DMS114 treated with DMSO at 0.1 percent for 48 hours (cell line): ENCODE results near the gene FAM209A.
"Not testable (repeated sequence)": the region's sequence is repeated elsewhere in the genome, so short reads cannot be mapped to it uniquely, and the experiment has no call there.

Source experiments
- DNase-seq: peaks from one replicate; lab custom pipeline; 2025; ENCODE audit not compliant: unreplicated experiment; lab: John Stamatoyannopoulos, UW

Gene FAM209A

DNA sequence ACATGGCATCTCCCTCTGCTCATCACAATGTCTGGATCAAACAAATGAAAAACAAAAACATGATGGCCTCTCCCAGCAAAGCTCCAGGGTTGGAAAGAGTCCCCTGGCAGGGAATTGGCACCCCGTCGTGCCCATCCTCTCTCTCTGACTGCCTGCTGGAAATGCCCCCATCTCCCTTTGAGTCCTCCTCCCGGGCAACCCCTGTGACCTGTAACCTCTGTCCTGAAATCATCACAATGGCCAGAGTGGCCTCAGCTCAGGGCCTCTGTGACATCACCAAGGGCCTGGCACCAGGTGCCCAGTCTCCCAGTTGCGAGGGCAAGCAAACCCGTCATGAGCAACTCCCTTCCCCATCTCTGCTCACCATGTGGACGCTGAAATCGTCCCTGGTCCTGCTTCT, at the start of gene FAM209A:
FAM209A (plus strand) TSS at position 301 of the 400 bp plus-strand sequence; CDS start at position 366, 65 bp downstream.
- not testable (repeated sequence) for DNase-seq

- DNase-seq, result no peak
These were observed 40.6 kb upstream of the FAM209A start for GRCh38 chr20:56483970-56484369.

DNA sequence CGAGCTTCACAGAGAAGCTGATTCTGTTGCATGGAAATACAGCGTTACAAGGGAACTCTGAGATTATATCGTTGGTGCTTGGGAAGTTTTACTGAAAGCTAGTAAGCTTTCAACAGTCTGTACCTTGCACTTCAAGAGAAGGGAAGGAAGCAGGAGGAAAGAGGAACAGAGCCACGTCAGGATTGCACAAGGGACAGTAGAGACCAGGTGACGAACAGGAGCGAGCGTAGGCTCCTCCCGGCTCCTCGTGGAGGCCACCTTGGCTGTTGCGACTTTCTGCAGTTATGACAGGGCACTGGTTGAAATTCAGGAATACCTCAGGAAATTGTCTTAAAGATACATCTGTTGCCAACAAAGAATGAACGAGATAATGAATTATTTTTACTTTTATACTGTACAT, 37.3 kb upstream of the FAM209A start:
- no peak for DNase-seq

- no peak for DNase-seq
These were observed 36.0 kb upstream of the FAM209A start for GRCh38 chr20:56488566-56488965.

GRCh38 chr20:56501116-56501515, 23.4 kb upstream of the FAM209A start:
- DNase-seq, result no peak

DNA sequence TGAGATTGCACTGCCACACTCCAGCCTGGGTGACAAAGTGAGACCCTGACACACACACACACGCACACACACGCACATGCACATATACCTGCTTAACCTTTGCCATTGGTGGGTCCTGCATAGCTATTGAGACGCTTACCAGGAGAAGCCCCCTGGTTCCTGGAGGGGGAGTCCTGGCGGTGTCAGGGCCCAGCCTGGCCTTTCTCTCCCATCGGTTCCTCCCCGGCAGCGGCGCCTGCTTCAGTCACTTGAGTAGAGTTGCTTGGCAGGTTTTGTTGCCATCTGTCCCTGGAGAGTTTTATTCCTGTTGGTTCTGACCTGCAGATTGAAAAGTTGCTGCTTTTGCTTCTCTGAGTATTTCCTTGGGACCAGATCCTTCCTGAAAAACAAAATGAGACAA, 20.6 kb upstream of the FAM209A start:
- no peak for DNase-seq

- DNase-seq, result no peak
These were observed 20.1 kb upstream of the FAM209A start for GRCh38 chr20:56504373-56505005.

DNA sequence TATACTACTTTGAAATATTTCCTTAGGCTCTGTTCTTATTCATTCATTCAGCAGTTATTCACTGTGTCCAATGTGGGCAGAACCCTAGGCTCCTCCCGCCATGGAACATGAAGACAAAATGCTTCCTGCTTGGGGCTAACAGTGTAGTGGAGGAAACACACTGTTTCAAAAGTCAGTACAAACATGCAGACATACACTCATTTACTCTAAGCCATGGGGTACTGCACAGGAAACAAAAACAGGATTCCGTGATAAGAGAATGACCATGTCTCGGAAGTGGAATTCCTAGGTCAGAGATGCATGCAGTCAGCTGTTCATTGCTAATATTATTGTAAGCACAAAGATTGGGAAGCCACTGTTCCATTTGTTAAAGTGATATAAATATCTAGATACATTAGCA, 18.4 kb upstream of the FAM209A start:
- DNase-seq, result no peak

- no peak for DNase-seq
These were observed 12.6 kb upstream of the FAM209A start for GRCh38 chr20:56511926-56512325.

DNA sequence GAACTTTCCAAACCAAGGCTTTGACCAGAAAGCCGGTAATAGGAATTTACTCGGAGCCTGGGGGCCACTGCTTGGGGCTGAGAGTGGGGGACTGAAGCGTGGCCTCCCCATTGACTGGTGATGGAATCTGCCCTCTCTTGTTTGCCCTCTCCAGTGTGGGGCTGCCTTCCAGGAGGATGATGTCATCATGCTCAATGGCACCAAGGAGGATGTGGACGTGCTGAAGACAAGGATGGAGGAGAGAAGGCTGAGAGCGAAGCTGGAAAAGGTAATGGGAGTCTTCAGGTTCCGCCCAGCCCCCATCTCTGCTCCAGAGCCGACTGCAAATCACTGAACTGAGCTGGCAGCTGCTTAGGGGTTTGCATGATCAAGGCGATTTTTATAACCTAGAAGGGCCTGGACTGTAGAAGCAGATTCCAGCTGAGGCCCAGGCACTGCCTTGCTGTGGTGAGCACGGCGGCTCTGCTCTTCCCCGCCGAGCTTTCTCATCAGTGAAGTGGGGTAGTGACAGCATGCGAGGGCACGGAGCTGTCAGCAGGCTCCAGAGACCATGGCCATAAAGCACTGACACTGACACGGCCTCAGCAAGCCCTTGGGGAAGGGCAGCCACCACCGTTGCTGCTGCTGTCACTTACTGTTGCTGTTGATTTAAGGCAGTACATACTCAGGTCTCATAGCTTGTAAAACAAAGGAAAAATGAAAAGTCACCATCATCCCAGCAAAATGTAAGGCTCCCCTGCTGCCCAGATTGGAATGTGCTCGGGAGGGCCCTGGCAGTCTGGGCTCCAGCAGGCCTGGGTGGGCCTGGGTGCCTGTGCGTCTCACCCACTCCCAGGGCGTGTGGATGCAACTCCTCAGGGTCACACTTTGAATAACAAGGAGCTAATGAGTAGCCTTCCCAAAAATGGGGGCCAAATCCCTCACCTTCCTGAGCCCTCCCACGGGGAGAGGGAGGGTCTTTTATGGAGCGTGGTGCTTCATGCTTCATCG, 11.1 kb upstream of the FAM209A start:
- no peak for DNase-seq

DNA sequence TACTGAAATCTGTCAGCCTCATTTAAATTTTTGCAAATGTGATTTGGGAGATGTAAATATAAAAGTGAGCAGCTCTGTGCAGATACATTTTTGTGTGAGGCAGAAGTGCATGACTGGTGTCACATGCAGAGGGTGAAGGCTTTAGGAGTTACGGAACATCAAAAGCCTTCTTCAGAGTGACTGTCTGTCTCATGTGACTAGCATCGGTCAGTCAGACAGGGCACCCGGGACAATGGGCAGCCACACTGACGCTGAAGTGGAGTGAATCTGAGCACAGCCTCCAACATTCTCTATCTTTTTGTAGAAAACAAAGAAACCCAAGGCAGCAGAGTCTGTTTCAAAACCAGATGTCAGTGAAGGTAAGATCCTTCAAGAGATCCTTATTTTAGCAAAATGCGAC, 7.9 kb upstream of the FAM209A start:
- no peak for DNase-seq

GRCh38 chr20:56517211-56517610, 7.3 kb upstream of the FAM209A start:
- no peak for DNase-seq

DNA sequence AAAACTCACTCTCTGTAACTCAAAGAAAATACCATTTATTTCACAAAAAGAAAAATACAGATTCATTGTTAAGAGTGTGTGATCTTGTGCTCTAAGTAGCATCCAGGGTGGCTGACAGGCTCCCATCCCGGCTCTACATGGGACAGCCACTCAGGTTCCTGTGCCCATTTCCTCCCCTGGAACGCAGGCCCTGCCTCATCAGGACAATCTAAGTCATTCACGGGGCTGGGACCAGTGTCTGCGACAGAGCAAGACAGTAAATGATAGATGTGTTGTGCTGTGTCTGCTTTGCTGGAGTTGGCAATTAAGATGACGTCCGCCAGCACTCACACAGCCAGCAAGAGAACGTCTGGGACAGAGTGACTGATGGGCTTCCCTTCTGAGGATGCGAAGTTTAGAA, 6.9 kb upstream of the FAM209A start:
- DNase-seq, result no peak

DNA sequence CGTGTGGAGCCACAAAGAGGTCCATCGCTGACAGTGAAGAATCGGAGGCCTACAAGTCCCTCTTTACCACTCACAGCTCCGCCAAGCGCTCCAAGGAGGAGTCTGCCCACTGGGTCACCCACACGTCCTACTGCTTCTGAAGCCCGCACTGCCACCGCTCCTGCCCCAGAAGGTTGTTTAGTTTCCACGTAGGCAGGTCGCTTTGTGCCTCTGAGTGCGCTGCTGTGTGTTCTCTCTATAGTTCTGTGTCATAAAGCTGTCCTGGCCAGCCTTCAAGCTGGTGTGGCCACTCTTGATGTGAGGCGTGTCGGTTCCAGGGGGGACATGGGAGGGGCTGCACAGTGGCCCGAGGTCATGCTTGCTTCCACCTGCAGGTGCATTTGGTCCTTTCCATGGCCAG, 6.4 kb upstream of the FAM209A start:
- no peak for DNase-seq

DNA sequence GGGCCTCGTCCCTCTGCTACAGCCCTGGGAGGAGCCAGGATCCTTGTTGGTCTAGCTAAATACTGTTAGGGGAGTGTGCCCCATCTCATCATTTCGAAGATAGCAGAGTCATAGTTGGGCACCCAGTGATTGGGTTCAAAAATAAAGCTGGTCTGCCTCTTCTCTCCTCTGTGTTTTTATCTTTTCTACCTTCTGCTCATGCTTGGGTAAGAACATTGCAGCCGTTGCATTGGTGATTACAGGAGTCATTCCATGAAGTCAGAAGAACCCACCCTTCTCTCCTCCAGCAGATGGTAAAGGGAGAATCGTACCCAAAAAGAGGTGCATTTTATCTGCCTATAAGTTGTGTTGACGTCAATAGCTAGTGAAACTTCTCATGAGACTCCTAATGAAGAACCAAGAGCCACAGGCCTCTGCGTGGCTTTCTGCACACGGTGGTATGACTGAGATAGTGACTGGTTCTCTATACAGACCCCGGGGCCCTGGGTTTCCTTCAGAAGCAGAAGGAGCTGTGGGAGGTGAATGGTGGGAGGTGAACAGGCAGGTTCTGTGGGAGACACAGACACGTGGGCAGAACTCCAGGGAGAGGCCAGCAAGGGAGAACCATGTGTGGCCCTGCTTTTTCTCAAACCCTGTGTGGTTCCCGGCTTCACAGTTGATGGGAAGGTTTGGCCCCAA, 5.7 kb upstream of the FAM209A start:
- no peak for DNase-seq

DNA sequence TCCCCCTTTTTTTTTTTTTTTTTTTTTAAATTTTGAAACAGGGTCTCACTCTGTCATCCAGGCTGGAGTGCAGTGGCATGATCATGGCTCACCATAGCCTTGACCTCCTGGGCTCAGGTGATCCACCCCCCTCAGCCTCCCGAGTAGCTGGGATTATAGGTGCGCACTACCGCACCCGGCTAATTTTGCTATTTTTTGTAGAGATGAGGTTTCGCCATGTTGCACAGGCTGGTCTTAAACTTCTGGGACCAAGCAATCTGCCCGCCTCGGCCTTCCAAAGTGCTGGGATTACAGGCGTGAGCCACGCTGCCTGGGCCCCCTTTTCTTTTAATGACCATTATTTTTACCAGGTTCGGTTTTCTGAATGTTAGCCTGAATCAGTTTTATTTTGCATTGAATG, 5.0 kb upstream of the FAM209A start:
- DNase-seq, result no peak

DNA sequence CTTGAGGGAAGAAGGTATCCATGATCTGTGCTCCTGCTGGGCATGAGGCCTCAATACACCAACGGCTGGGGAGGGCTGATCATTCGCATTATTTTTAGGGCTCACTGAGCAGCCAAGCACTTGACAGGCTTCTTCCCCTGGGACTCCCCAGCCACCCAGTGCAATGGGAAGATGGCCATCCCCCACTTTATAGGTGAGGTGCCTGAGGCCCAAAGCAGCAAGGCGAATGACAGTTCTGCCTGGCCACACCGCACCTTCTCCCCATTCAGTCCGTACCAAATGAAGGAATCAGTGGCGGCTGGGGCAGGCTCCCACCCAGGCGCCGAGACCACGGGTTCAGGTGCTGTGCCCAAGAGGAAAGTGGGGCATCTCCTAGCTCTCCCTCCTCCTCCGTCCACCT, 4.4 kb upstream of the FAM209A start:
- DNase-seq, result no peak

DNA sequence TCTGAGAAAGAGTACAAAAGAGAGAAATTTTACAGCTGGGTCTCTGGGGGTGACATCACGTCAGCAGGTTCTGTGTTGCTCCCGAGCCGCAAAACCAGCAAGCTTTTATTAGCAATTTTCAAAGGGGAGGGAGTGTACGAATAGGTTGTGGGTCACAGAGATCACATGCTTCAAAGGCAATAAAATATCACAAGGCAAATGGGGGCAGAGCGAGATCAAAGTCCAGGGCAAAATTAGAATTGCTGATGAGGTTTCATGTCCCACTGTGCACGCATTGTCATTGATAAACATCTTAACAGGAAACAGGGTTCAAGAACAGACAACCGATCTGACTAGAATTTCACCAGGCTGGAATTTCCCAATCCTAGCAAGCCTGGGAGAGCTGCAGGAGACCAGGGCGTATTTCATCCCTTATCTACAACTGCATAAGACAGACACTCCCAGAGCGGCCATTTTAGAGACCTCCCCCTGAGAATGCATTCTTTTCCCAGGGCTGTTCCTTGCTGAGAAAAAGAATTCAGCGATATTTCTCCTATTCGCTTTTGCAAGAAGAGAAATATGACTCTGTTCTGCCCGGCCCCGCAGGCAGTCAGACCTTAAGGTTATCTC, 3.7 kb upstream of the FAM209A start:
- not testable (repeated sequence) for DNase-seq

DNA sequence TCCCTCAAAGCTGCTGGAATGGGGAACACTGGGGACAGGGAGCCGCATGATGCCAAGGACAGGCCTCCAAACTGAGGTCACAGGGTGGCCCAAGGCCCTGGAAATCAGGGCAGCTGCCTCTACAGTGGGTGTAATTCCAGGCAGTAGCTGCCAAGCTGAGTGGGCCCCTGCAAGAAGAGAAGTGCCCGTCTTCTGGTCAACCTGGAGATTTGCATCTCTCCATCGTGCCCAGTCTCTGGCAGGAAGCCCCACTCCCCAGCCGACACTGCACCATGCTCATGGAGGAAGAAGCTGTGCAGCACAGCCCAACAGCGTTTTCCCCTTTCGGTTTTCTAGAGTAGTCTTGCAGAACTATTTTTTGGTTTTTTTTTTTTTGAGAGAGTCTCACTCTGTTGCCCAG, 2.2 kb upstream of the FAM209A start:
- no peak for DNase-seq

GRCh38 chr20:56527521-56527920, 3.0 kb downstream of the FAM209A start:
- DNase-seq, result no peak

DNA sequence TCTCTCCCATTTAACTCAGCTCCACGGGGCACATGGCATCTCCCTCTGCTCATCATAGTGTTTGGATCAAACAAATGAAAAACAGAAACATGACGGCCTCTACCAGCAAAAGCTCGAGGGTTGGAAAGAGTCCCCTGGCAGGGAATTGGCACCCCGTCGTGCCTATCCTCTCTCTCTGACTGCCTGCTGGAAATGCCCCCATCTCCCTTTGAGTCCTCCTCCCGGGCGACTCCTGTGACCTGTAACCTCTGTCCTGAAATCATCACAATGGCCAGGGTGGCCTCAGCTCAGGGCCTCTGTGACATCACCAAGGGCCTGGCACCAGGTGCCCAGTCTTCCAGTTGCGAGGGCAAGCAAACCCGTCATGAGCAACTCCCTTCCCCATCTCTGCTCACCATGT, 8.4 kb downstream of the FAM209A start, which contains the start of gene FAM209B:
FAM209B (plus strand) TSS at position 301 of the 400 bp plus-strand sequence; CDS start at position 397, 96 bp downstream.
- not testable (repeated sequence) for DNase-seq
